Activated B cell treated with CpG ODN at 0.5 μM for 24 hours (primary cell): Measurements from ENCODE around the gene CEP76. TPM values are rescaled to one million over a fixed set of nuclear protein-coding genes. Genes with fewer than 3 reads are reported as not detected.

ENCODE experiments used
- ATAC-seq: fragments of 200-7000 bp; cut with Tn5 transposase; one replicate; pipeline ENCODE4 v1.10.0; 2021; ENCODE audit warnings: low read depth, mild to moderate bottlenecking, moderate library complexity
- CTCF ChIA-PET: fragments of 350-600 bp; sonication (Branson Sonifier 250); formaldehyde crosslinking; loops from one replicate; lab custom pipeline; 2021; ENCODE audit warnings: antibody characterized with exemption; lab: Charles Lee
- POLR2A ChIA-PET: fragments of 350-600 bp; sonication (Branson Sonifier 250); formaldehyde crosslinking; loops from one replicate; lab custom pipeline; 2021; ENCODE audit warnings: antibody characterized with exemption; lab: Charles Lee
- DNase-seq: peaks from one replicate; pipeline ENCODE4 v3.0.0; 2022
- H3K27ac Mint-ChIP-seq: one replicate; pipeline ENCODE4 v1.8.0; 2020; ENCODE audit warnings: mixed read lengths
- H3K27me3 Mint-ChIP-seq: one replicate; pipeline ENCODE4 v1.8.0; 2021; ENCODE audit warnings: mixed read lengths
- H3K36me3 Mint-ChIP-seq: one replicate; pipeline ENCODE4 v1.8.0; 2021; ENCODE audit warnings: low read depth, mixed read lengths
- H3K4me1 Mint-ChIP-seq: one replicate; pipeline ENCODE4 v1.8.0; 2021; ENCODE audit warnings: mixed read lengths
- H3K4me3 Mint-ChIP-seq: one replicate; pipeline ENCODE4 v1.8.0; 2020; ENCODE audit warnings: mild to moderate bottlenecking, mixed read lengths
- H3K9me3 Mint-ChIP-seq: one replicate; pipeline ENCODE4 v1.8.0; 2020; ENCODE audit warnings: mixed read lengths
- CTCF ChIP-seq: fragments of 200-600 bp; IDR thresholded peaks from one replicate; pipeline ENCODE4 v1.8.0; 2022; ENCODE audit warnings: antibody characterized with exemption, mild to moderate bottlenecking
- intact Hi-C: fragments of 100-400 bp; cut with micrococcal nuclease; formaldehyde crosslinking; loops from one replicate; pipeline ENCODE4 v1.15.1; 2024
- total RNA-seq: library from RNA; stranded (reverse); gene quantifications from 2 replicates; pipeline ENCODE4 v1.2.3, GENCODE V29; 2022

The CEP76 gene
- total RNA-seq, 1 donor from 2014 or later: 6.9 TPM

GRCh38 chr18:12657684-12658425 is 44.7 kb downstream of the CEP76 start, which contains the start of gene SPIRE1:
SPIRE1 (minus strand) TSS chr18:12658107; CDS start chr18:12657866, 241 bp downstream.
- Mint-ChIP-seq H3K4me1 (peaks cover 10% of the 10 kb centered on the region), H3K4me3 (peak within 1 kb of the TSS; percentile 86), H3K27me3 (peaks cover 28% of the 10 kb centered on the region), H3K9me3 (no peaks in the 10 kb centered on the region), H3K36me3 (peaks cover 2% of the 10 kb centered on the region), H3K27ac (peak within 1 kb of the TSS; percentile 69)
- POLR2A ChIA-PET: interaction anchor here (0.6 kb wide), 1 partner anchor 18 kb away, joined by 7 read pairs; no protein-coding TSS in a partner anchor
- DNase-seq: peak; percentile 52
- no peak for TF ChIP-seq CTCF
- ATAC-seq: peak; percentile 74
- intact Hi-C loops: loop anchor here (1.0 to 2.0 kb wide), 5 partner anchors 45 to 385 kb away; partner anchors contain the start of genes AFG3L2, CEP76, PRELID3A and PSMG2
- CTCF ChIA-PET: interaction anchor here (1.4 to 4.3 kb wide), 2 partner anchors 13 to 266 kb away, joined by 3 to 49 read pairs; no protein-coding TSS in a partner anchor

- CTCF ChIA-PET: interaction anchor here (1.4 to 4.3 kb wide), 2 partner anchors 14 to 265 kb away, joined by 3 to 49 read pairs; no protein-coding TSS in a partner anchor
- peak; percentile 30 for DNase-seq
- TF ChIP-seq CTCF: no peak
- Mint-ChIP-seq H3K36me3 (peaks cover 2% of the 10 kb centered on the region), H3K4me1 (peaks cover 10% of the 10 kb centered on the region), H3K9me3 (no peaks in the 10 kb centered on the region), H3K4me3 (peak overlapping the region; percentile 57), H3K27me3 (peaks cover 33% of the 10 kb centered on the region), H3K27ac (no peak overlapping the region)
- POLR2A ChIA-PET: no interaction called here
- ATAC-seq: peak; percentile 58
- intact Hi-C loops: no loop called here
These were observed 45.4 kb downstream of the CEP76 start for GRCh38 chr18:12656938-12657683.

- DNase-seq (no peak), ATAC-seq (no peak)
- Mint-ChIP-seq H3K4me3 (peak overlapping the region; percentile 57), H3K4me1 (peaks cover 10% of the 10 kb centered on the region), H3K27ac (no peak overlapping the region), H3K9me3 (no peaks in the 10 kb centered on the region), H3K27me3 (peaks cover 37% of the 10 kb centered on the region), H3K36me3 (peaks cover 2% of the 10 kb centered on the region)
- ChIA-PET POLR2A (no interaction called here), CTCF (no interaction called here)
- intact Hi-C loops: no loop called here
- TF ChIP-seq CTCF: no peak
These were observed 46.0 kb downstream of the CEP76 start for GRCh38 chr18:12656605-12656937.

GRCh38 chr18:12654971-12655370 is 47.6 kb downstream of the CEP76 start:
- intact Hi-C loops: no loop called here
- CTCF ChIA-PET: no interaction called here
- POLR2A ChIA-PET: no interaction called here
- Mint-ChIP-seq H3K4me1 (peaks cover 10% of the 10 kb centered on the region), H3K27ac (no peak overlapping the region), H3K9me3 (no peaks in the 10 kb centered on the region), H3K36me3 (peaks cover 2% of the 10 kb centered on the region), H3K27me3 (peaks cover 40% of the 10 kb centered on the region), H3K4me3 (no peak overlapping the region)
- no peak for ATAC-seq
- TF ChIP-seq CTCF: no peak
- DNase-seq: no peak

GRCh38 chr18:12652861-12653401 is 49.6 kb downstream of the CEP76 start:
- no peak for ATAC-seq
- TF ChIP-seq CTCF: no peak
- no peaks in the 10 kb centered on the region for H3K36me3 Mint-ChIP-seq
- H3K27me3 Mint-ChIP-seq: peaks cover 40% of the 10 kb centered on the region
- no peak overlapping the region for H3K4me3 Mint-ChIP-seq
- intact Hi-C loops: no loop called here
- no peak overlapping the region for H3K27ac Mint-ChIP-seq
- peaks cover 5% of the 10 kb centered on the region for H3K4me1 Mint-ChIP-seq
- CTCF ChIA-PET: no interaction called here
- no peaks in the 10 kb centered on the region for H3K9me3 Mint-ChIP-seq
- POLR2A ChIA-PET: no interaction called here
- DNase-seq: no peak
